ENCODE measurements around the gene MYO1D. TPM values are rescaled to one million over a fixed set of nuclear protein-coding genes. Genes with fewer than 3 reads are reported as not detected.

MYO1D gene
- total RNA-seq, 1 experiment from 2014 or later = 206 TPM

GRCh38 chr17:32519228-32520103 is 357.5 kb downstream of the MYO1D start:
- Mint-ChIP-seq H3K27ac (ENCODE audit: unreplicated experiment) (peak overlapping the region; percentile 30), H3K9me3 (ENCODE audit: unreplicated experiment) (no peaks in the 10 kb centered on the region), H3K4me1 (ENCODE audit: low read depth, unreplicated experiment) (no peaks in the 10 kb centered on the region), H3K36me3 (ENCODE audit: insufficient read depth, unreplicated experiment) (peaks cover 52% of the 10 kb centered on the region), H3K4me3 (ENCODE audit: unreplicated experiment) (no peak overlapping the region), H3K27me3 (ENCODE audit: insufficient read depth, unreplicated experiment) (no peaks in the 10 kb centered on the region)
- Histone ChIP-seq H3K4me3 (ENCODE audit: low read depth, low read length) (no peak overlapping the region), H3K36me3 (ENCODE audit: control insufficient read depth, insufficient read depth, low read length) (no peaks in the 10 kb centered on the region; the same call in 1 of the 2 replicates), H3K27me3 (replicated peaks; ENCODE audit: control insufficient read depth, insufficient read depth, low read length) (no peaks in the 10 kb centered on the region), H3K9me3 (no peaks in the 10 kb centered on the region), H3K4me1 (no peaks in the 10 kb centered on the region)
- no peak for DNase-seq
- intact Hi-C loops (cut with micrococcal nuclease; ENCODE audit: unreplicated experiment) = loop anchor here (10.0 kb wide), 1 partner anchor 345 kb away; no protein-coding TSS in a partner anchor
- BruUV-seq (replicated peaks) = no TSS peak
- TF ChIP-seq CTCF (IDR thresholded peaks at IDR 0.05; ENCODE audit: insufficient read depth in 1 of 2, low read depth in 1 of 2, low read length in 1 of 2, severe bottlenecking in 1 of 2, unreplicated experiment in 1 of 2) = no peak
- POLR2A ChIA-PET = no interaction called here
- CTCF ChIA-PET = no interaction called here

GRCh38 chr17:32518646-32519227 is 358.2 kb downstream of the MYO1D start:
- no TSS peak for BruUV-seq (replicated peaks)
- no peaks in the 10 kb centered on the region for H3K4me1 Mint-ChIP-seq (ENCODE audit: low read depth, unreplicated experiment)
- CTCF ChIA-PET = no interaction called here

More at GRCh38 chr17:32518646-32519227, 358.2 kb downstream of the MYO1D start:
- TF ChIP-seq CTCF (IDR thresholded peaks at IDR 0.05; ENCODE audit: insufficient read depth in 1 of 2, low read depth in 1 of 2, low read length in 1 of 2, severe bottlenecking in 1 of 2, unreplicated experiment in 1 of 2) = no peak
- Histone ChIP-seq H3K9me3 (no peaks in the 10 kb centered on the region), H3K4me3 (ENCODE audit: low read depth, low read length) (no peak overlapping the region), H3K4me1 (no peaks in the 10 kb centered on the region), H3K27me3 (replicated peaks; ENCODE audit: control insufficient read depth, insufficient read depth, low read length) (no peaks in the 10 kb centered on the region), H3K36me3 (ENCODE audit: control insufficient read depth, insufficient read depth, low read length) (no peaks in the 10 kb centered on the region; the same call in 1 of the 2 replicates)
- H3K27me3 Mint-ChIP-seq (ENCODE audit: insufficient read depth, unreplicated experiment) = no peaks in the 10 kb centered on the region
- no peak overlapping the region for H3K4me3 Mint-ChIP-seq (ENCODE audit: unreplicated experiment)
- POLR2A ChIA-PET = no interaction called here
- intact Hi-C loops (cut with micrococcal nuclease; ENCODE audit: unreplicated experiment) = loop anchor here (10.0 kb wide), 1 partner anchor 346 kb away; no protein-coding TSS in a partner anchor
- H3K9me3 Mint-ChIP-seq (ENCODE audit: unreplicated experiment) = no peaks in the 10 kb centered on the region
- H3K36me3 Mint-ChIP-seq (ENCODE audit: insufficient read depth, unreplicated experiment) = peaks cover 45% of the 10 kb centered on the region
- DNase-seq = no peak
- H3K27ac Mint-ChIP-seq (ENCODE audit: unreplicated experiment) = no peak overlapping the region
